Thoracic aorta (tissue), 2 donors: ENCODE data around the gene DLEU7. TPM values are rescaled to one million over a fixed set of nuclear protein-coding genes. Genes with fewer than 3 reads are reported as not detected.

Source experiments
- ATAC-seq: fragments of 150-250 bp; one replicate; pipeline ENCODE4 v1.8.0; 2017; ENCODE audit warnings: low read depth; ENCODE audit not compliant: insufficient number of reproducible peaks, low FRiP score
- DNase-seq: peaks from one replicate; pipeline ENCODE4 v3.0.0-alpha.2; 2020; ENCODE audit warnings: low spot score
- H3K27ac ChIP-seq, 2 donors: fragments of 200-600 bp; sonication (generic); 1 replicate in 1 of 2; 2 replicates in 1 of 2; pipeline ENCODE4 v1.5.1; 2016; ENCODE audit warnings: mild to moderate bottlenecking in 2 of 2, moderate library complexity in 2 of 2
- H3K27me3 ChIP-seq: fragments of 200-600 bp; sonication (generic); replicated peaks from 2 replicates; pipeline ENCODE4 v1.6.0; 2016; ENCODE audit warnings: mild to moderate bottlenecking; ENCODE audit not compliant: insufficient read depth
- H3K36me3 ChIP-seq: fragments of 200-600 bp; sonication (generic); one replicate; pipeline ENCODE4 v1.5.1; 2016
- H3K4me1 ChIP-seq, 2 donors: fragments of 200-600 bp; sonication (generic); 1 replicate in 1 of 2; 2 replicates in 1 of 2; pipeline versions ENCODE4 v1.5.1 to v1.6.0; 2016; ENCODE audit warnings: low read depth in 2 of 2, mild to moderate bottlenecking in 1 of 2; ENCODE audit not compliant: control insufficient read depth in 1 of 2
- H3K4me3 ChIP-seq: fragments of 200-600 bp; sonication (generic); 2 replicates; pipeline ENCODE4 v1.5.1; 2016; ENCODE audit warnings: mild to moderate bottlenecking
- H3K9me3 ChIP-seq: fragments of 200-600 bp; sonication (generic); 2 replicates; pipeline ENCODE4 v1.5.1; 2016
- total RNA-seq, 2 donors: library from RNA; depleted of rRNA; stranded (reverse); fragments of >200 nt; gene quantifications; one replicate each; pipeline versions ENCODE4 v1.1.0 to v1.2.3, GENCODE V29; 2016
- TF ChIP-seq, protein P1 (sequence below): fragments of 200-600 bp; sonication (generic); IDR thresholded peaks from one replicate; pipeline ENCODE4 v1.5.1; 2019; ENCODE audit warnings: antibody characterized with exemption

The DLEU7 gene
- total RNA-seq, 2 donors from 2014 or later, result 0.14 TPM; not detected in 1

- no peak overlapping the region for H3K4me3 ChIP-seq
- no peaks in the 10 kb centered on the region for H3K27me3 ChIP-seq
- no peaks in the 10 kb centered on the region for H3K36me3 ChIP-seq
- ATAC-seq, result no peak
- TF ChIP-seq, protein P1, sequence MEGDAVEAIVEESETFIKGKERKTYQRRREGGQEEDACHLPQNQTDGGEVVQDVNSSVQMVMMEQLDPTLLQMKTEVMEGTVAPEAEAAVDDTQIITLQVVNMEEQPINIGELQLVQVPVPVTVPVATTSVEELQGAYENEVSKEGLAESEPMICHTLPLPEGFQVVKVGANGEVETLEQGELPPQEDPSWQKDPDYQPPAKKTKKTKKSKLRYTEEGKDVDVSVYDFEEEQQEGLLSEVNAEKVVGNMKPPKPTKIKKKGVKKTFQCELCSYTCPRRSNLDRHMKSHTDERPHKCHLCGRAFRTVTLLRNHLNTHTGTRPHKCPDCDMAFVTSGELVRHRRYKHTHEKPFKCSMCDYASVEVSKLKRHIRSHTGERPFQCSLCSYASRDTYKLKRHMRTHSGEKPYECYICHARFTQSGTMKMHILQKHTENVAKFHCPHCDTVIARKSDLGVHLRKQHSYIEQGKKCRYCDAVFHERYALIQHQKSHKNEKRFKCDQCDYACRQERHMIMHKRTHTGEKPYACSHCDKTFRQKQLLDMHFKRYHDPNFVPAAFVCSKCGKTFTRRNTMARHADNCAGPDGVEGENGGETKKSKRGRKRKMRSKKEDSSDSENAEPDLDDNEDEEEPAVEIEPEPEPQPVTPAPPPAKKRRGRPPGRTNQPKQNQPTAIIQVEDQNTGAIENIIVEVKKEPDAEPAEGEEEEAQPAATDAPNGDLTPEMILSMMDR, result no peak
- H3K4me1 ChIP-seq, result no peaks in the 10 kb centered on the region
- H3K27ac ChIP-seq, result no peak overlapping the region
- no peak for DNase-seq
- H3K9me3 ChIP-seq, result no peaks in the 10 kb centered on the region
These were observed 43.7 kb upstream of the DLEU7 start for GRCh38 chr13:50887151-50887550.

GRCh38 chr13:50884265-50884664, 40.8 kb upstream of the DLEU7 start:
- no peaks in the 10 kb centered on the region for H3K4me1 ChIP-seq
- no peak overlapping the region for H3K4me3 ChIP-seq
- no peak overlapping the region for H3K27ac ChIP-seq
- H3K27me3 ChIP-seq, result no peaks in the 10 kb centered on the region
- H3K36me3 ChIP-seq, result no peaks in the 10 kb centered on the region
- TF ChIP-seq, protein P1, result no peak
- DNase-seq, result no peak
- no peak for ATAC-seq
- H3K9me3 ChIP-seq, result no peaks in the 10 kb centered on the region

DNA sequence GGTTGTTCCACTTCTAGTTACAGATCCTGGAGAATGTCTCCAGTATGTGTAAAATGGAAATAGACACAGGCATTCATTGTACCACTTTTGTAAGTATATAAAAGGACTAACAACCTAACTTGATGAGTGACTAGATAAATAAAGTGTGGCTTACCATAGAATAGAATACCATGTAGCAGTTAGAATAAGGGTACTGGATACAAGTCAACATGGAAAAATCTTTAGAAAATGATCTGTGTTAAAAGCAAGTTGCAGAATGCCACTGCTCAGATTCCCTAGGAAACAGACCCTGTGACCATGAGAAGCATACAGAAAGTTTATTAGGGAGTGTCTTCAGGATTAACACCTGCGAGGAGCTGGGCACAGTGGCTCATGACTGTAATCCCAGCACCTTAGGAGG, 40.2 kb upstream of the DLEU7 start:
- no peaks in the 10 kb centered on the region for H3K36me3 ChIP-seq

DNA sequence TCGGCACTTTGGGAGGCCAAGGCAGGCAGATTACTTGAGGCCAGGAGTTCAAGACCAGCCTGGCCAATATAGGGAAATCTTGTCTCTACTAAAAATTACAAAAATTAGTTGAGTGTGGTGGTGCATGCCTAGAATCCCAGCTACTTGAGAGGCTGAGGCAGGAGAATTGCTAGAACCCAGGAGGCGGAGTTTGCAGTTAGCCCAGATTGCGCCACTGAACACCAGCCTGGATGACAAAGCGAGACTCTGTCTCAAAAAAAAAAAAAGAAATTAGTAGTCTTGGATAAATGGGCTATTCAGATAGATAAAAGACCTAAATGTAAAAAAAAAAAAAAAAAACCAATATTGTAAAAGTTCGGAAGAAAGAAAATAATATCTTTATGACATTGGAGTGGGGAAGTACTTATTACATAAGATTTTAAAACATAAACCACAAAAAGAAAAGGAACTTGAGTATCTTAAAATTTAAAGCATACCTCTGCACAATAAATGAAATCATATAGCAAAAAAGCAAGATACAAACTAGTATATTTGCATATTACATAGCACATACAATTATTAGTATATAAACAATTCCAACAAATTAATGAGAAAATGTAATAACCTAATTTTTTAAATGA, 39.4 kb upstream of the DLEU7 start:
- TF ChIP-seq, protein P1, result no peak
- no peak overlapping the region for H3K27ac ChIP-seq
- no peak for ATAC-seq
- H3K4me3 ChIP-seq, result no peak overlapping the region
- no peaks in the 10 kb centered on the region for H3K9me3 ChIP-seq
- H3K4me1 ChIP-seq, result no peaks in the 10 kb centered on the region
- H3K36me3 ChIP-seq, result no peaks in the 10 kb centered on the region
- DNase-seq, result no peak
- H3K27me3 ChIP-seq, result no peaks in the 10 kb centered on the region

More for the DNA sequence above, 40.2 kb upstream of the DLEU7 start:
- H3K27me3 ChIP-seq, result no peaks in the 10 kb centered on the region
- DNase-seq, result no peak
- no peak for ATAC-seq
- TF ChIP-seq, protein P1, result no peak
- no peaks in the 10 kb centered on the region for H3K9me3 ChIP-seq
- no peak overlapping the region for H3K4me3 ChIP-seq
- H3K4me1 ChIP-seq, result no peaks in the 10 kb centered on the region
- H3K27ac ChIP-seq, result no peak overlapping the region

DNA sequence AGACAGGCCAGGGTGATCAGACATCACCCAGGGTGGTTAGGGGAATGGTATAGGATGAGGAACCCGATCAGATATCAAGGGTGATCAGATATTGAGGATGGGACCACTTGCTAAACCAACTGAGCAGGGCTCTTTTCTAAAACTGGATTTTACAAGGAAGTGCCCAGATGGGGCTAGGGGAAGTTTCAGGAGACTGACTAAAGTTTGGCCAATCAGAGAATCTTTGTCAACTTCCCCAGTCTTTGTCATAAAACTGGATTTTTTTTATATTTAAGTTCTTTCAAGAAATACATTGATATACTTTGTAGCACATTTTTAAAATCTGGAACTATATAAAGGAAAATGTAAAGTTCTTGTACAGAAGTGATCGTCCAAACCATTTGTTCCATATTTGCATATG, 30.5 kb upstream of the DLEU7 start:
- TF ChIP-seq, protein P1, result no peak
- Histone ChIP-seq H3K36me3 (no peaks in the 10 kb centered on the region), H3K4me1 (no peaks in the 10 kb centered on the region), H3K4me3 (no peak overlapping the region), H3K27ac (no peak overlapping the region), H3K27me3 (no peaks in the 10 kb centered on the region), H3K9me3 (no peaks in the 10 kb centered on the region)
- ATAC-seq, result no peak
- DNase-seq, result no peak
